H1 (cell line): ENCODE data around the gene KPNA4. TPM values are rescaled to one million over a fixed set of nuclear protein-coding genes. Genes with fewer than 3 reads are reported as not detected.

ENCODE experiments used
- polyA plus RNA-seq, 7 experiments: library from polyadenylated mRNA; depleted of rRNA in 3 of 7; stranded (reverse) in 5 of 7; unstranded in 2 of 7; fragments of >200 nt in 5 of 7; fragments of 200-250 nt in 2 of 7; gene quantifications; 1 replicate in 5 of 7; 2 replicates in 1 of 7; 4 replicates in 1 of 7; pipeline versions ENCODE4 v1.2.1 to v1.2.3, GENCODE V29; 2011 to 2013; ENCODE audit warnings: missing spikeins in 2 of 7, mixed read lengths in 2 of 7
- small RNA-seq: library from polyadenylated mRNA; stranded (forward); fragments of <200 nt; extraction: miRNeasy Mini kit (QIAGEN cat#:217004); gene quantifications from one replicate; pipeline ENCODE3, GENCODE V24; 2013; ENCODE audit not compliant: insufficient read depth
- total RNA-seq: library from RNA; stranded (reverse); fragmentation: NEBNext Ultra II Directional; extraction: Animal tissue kit (Norgen Biotek cat#: 25700); gene quantifications from 2 replicates; pipeline ENCODE4 v1.2.1, GENCODE V29; 2021

Gene KPNA4
- total and polyA plus RNA-seq, 2 of the 8 experiments (the other 6 are each of a cell fraction or from before 2014, with no cell fraction given) = 13.2 to 81.9 TPM

Small RNA genes within 50 kb of the gene (small RNA-seq; reads per million reads assigned to genes)
- gene RNU7-136P = not detected

Other genes with a start within 250 kb of the KPNA4 start
- gene IFT80, start 166.3 kb downstream of the KPNA4 start, total RNA-seq = 22.4 and 25.9 TPM in 2 replicates
- 4.1 and 7.2 TPM in 2 replicates for gene IFT80, start 166.3 kb downstream of the KPNA4 start, polyA plus RNA-seq (2011; rRNA removed)
- gene SMC4, start 165.9 kb downstream of the KPNA4 start, total RNA-seq = 118 and 129 TPM in 2 replicates
- gene SMC4, start 165.9 kb downstream of the KPNA4 start, polyA plus RNA-seq (2011; rRNA removed) = 26.6 and 34.0 TPM in 2 replicates
- gene TRIM59, start 115.8 kb downstream of the KPNA4 start, total RNA-seq = 53.4 and 57.8 TPM in 2 replicates
- 7.8 and 11.6 TPM in 2 replicates for gene TRIM59, start 115.8 kb downstream of the KPNA4 start, polyA plus RNA-seq (2011; rRNA removed)
- not detected in 2 replicates for gene ARL14, start 111.6 kb upstream of the KPNA4 start, total RNA-seq
- gene ARL14, start 111.6 kb upstream of the KPNA4 start, polyA plus RNA-seq (2011; rRNA removed) = not detected in 2 replicates
- 17.3 and 18.1 TPM in 2 replicates for gene PPM1L, start 190.7 kb upstream of the KPNA4 start, total RNA-seq
- gene PPM1L, start 190.7 kb upstream of the KPNA4 start, polyA plus RNA-seq (2011; rRNA removed) = 2.8 and 4.0 TPM in 2 replicates